ENCODE results near the gene PRDM16. TPM values are rescaled to one million over a fixed set of nuclear protein-coding genes. Genes with fewer than 3 reads are reported as not detected.

Gene PRDM16
- total and polyA plus RNA-seq, 3 donors from 2014 or later = 2.1 to 5.6 (median 4.7) TPM

- Histone ChIP-seq H3K36me3 (ENCODE audit: low read depth, missing control alignments) (no peaks in the 10 kb centered on the region), H3K27ac (no peak overlapping the region), H3K4me3 (no peak overlapping the region), H3K27me3 (no peaks in the 10 kb centered on the region), H3K4me1 (no peaks in the 10 kb centered on the region), H3K9me3 (no peaks in the 10 kb centered on the region)
- intact Hi-C loops (cut with DNase I; ENCODE audit: low total_unique reads) = no loop called here
- DNase-seq = no peak
- TF ChIP-seq CTCF (IDR thresholded peaks at IDR 0.05) = no peak
- TF ChIP-seq POLR2A (IDR thresholded peaks at IDR 0.05) = no peak
- WGBS, 2 donors = 89 to 92% methylated on average over 11 of the region's 11 CpGs
Measured at GRCh38 chr1:3076363-3076740, 7.3 kb downstream of the PRDM16 start.

GRCh38 chr1:3077081-3077480 is 8.1 kb downstream of the PRDM16 start:
- no peaks in the 10 kb centered on the region for H3K27me3 ChIP-seq
- no peak for TF ChIP-seq CTCF (IDR thresholded peaks at IDR 0.05)
- no peak for TF ChIP-seq POLR2A (IDR thresholded peaks at IDR 0.05)
- no peak overlapping the region for H3K27ac ChIP-seq
- no peaks in the 10 kb centered on the region for H3K9me3 ChIP-seq
- H3K36me3 ChIP-seq (ENCODE audit: low read depth, missing control alignments) = no peaks in the 10 kb centered on the region
- 85 to 93% methylated on average over 9 of the region's 9 CpGs for WGBS, 2 donors
- DNase-seq = no peak
- intact Hi-C loops (cut with DNase I; ENCODE audit: low total_unique reads) = no loop called here
- H3K4me3 ChIP-seq = no peak overlapping the region
- no peaks in the 10 kb centered on the region for H3K4me1 ChIP-seq

GRCh38 chr1:3077561-3077960 is 8.6 kb downstream of the PRDM16 start:
- Histone ChIP-seq H3K27ac (no peak overlapping the region), H3K9me3 (no peaks in the 10 kb centered on the region), H3K4me1 (no peaks in the 10 kb centered on the region), H3K4me3 (no peak overlapping the region), H3K27me3 (no peaks in the 10 kb centered on the region), H3K36me3 (ENCODE audit: low read depth, missing control alignments) (no peaks in the 10 kb centered on the region)
- intact Hi-C loops (cut with DNase I; ENCODE audit: low total_unique reads) = no loop called here
- WGBS, 2 donors = 95% methylated on average over 4 of the region's 4 CpGs; no CpG with 5 or more reads in 1 of the 2 donors
- TF ChIP-seq CTCF (IDR thresholded peaks at IDR 0.05) (no peak), POLR2A (IDR thresholded peaks at IDR 0.05) (no peak)
- DNase-seq = no peak

GRCh38 chr1:3078430-3078861 is 9.4 kb downstream of the PRDM16 start:
- Histone ChIP-seq H3K4me3 (no peak overlapping the region), H3K27me3 (no peaks in the 10 kb centered on the region), H3K9me3 (no peaks in the 10 kb centered on the region), H3K4me1 (no peaks in the 10 kb centered on the region), H3K27ac (no peak overlapping the region), H3K36me3 (ENCODE audit: low read depth, missing control alignments) (no peaks in the 10 kb centered on the region)
- TF ChIP-seq CTCF (IDR thresholded peaks at IDR 0.05) = no peak
- TF ChIP-seq POLR2A (IDR thresholded peaks at IDR 0.05) = no peak
- DNase-seq = no peak
- intact Hi-C loops (cut with DNase I; ENCODE audit: low total_unique reads) = no loop called here
- WGBS, 2 donors = 71 to 90% methylated on average over 13 to 15 of the region's 15 CpGs

GRCh38 chr1:3078871-3079270 is 9.9 kb downstream of the PRDM16 start:
- H3K9me3 ChIP-seq = no peaks in the 10 kb centered on the region
- H3K27ac ChIP-seq = no peak overlapping the region
- no peaks in the 10 kb centered on the region for H3K4me1 ChIP-seq
- intact Hi-C loops (cut with DNase I; ENCODE audit: low total_unique reads) = no loop called here
- H3K27me3 ChIP-seq = no peaks in the 10 kb centered on the region
- no peaks in the 10 kb centered on the region for H3K36me3 ChIP-seq (ENCODE audit: low read depth, missing control alignments)
- 88 to 95% methylated on average over 13 to 24 of the region's 24 CpGs for WGBS, 2 donors
- no peak for TF ChIP-seq POLR2A (IDR thresholded peaks at IDR 0.05)
- TF ChIP-seq CTCF (IDR thresholded peaks at IDR 0.05) = no peak
- no peak for DNase-seq
- H3K4me3 ChIP-seq = no peak overlapping the region

Data from testis (tissue), 3 donors.